SK-N-SH (cell line): Measurements from ENCODE around the gene TGM6. TPM values are rescaled to one million over a fixed set of nuclear protein-coding genes. Genes with fewer than 3 reads are reported as not detected.

ENCODE experiments used
- CTCF ChIA-PET: fragments of 300-600, 350-600 bp; formaldehyde crosslinking; extraction: SDS; loops from one replicate; lab custom pipeline; 2021; lab: Yijun Ruan, JAX
- POLR2A ChIA-PET: fragments of 350-600 bp; sonication (Branson Sonifier 250); formaldehyde crosslinking; extraction: SDS; loops from one replicate; lab custom pipeline; 2020; ENCODE audit warnings: antibody characterized with exemption, inconsistent platforms; lab: Yijun Ruan, JAX
- DNase-seq: peaks from one replicate; pipeline ENCODE4 v3.0.0; 2012
- H2AFZ ChIP-seq: fragments of 200-600 bp; sonication (generic); 2 replicates; pipeline ENCODE4 v1.8.1; 2016; ENCODE audit warnings: antibody characterized with exemption, mild to moderate bottlenecking, low read depth
- H3F3A ChIP-seq: fragments of 200-600 bp; sonication (generic); replicated peaks from 2 replicates; pipeline ENCODE3; 2016; ENCODE audit warnings: antibody characterized with exemption, mild to moderate bottlenecking; ENCODE audit not compliant: insufficient read depth
- H3K27ac ChIP-seq, 2 experiments: fragments of 200-500 bp in 1 of 2; fragments of 200-600 bp in 1 of 2; sonication (Bioruptor generic) in 1 of 2; sonication (generic), shearing (Covaris generic) in 1 of 2; 2 replicates each; pipeline versions ENCODE4 v1.5.1 to v1.6.1; 2014 to 2016; ENCODE audit warnings: low read depth in 2 of 2, inconsistent platforms in 1 of 2, low read length in 1 of 2, mild to moderate bottlenecking in 1 of 2, mixed read lengths in 1 of 2
- H3K27me3 ChIP-seq: fragments of 200-600 bp; sonication (generic), shearing (Covaris generic); 2 replicates; pipeline ENCODE4 v1.6.1; 2016; ENCODE audit warnings: mixed run types; ENCODE audit not compliant: insufficient read depth
- H3K36me3 ChIP-seq, 2 experiments: fragments of 200-500 bp in 1 of 2; fragments of 200-600 bp in 1 of 2; sonication (Bioruptor generic) in 1 of 2; sonication (generic) in 1 of 2; replicated peaks in 1 of 2; 2 replicates each; pipeline versions ENCODE3 to v1.5.1; 2014 to 2016; ENCODE audit warnings: low read length in 1 of 2, mild to moderate bottlenecking in 1 of 2; ENCODE audit not compliant: insufficient read depth in 2 of 2, control insufficient read depth in 1 of 2
- H3K4me1 ChIP-seq, 2 experiments: fragments of 200-500 bp in 1 of 2; fragments of 200-600 bp in 1 of 2; sonication (Bioruptor generic) in 1 of 2; sonication (generic), shearing (Covaris generic) in 1 of 2; 2 replicates each; pipeline versions ENCODE4 v1.5.1 to v1.6.1; 2014 to 2016; ENCODE audit warnings: low read depth in 1 of 2, low read length in 1 of 2, mixed run types in 1 of 2; ENCODE audit not compliant: insufficient read depth in 2 of 2, control insufficient read depth in 1 of 2
- H3K4me2 ChIP-seq: fragments of 200-600 bp; sonication (generic), shearing (Covaris generic); 2 replicates; pipeline ENCODE4 v1.6.1; 2017; ENCODE audit warnings: mixed run types
- H3K4me3 ChIP-seq, 2 experiments: fragments of 200-500 bp in 1 of 2; fragments of 200-600 bp in 1 of 2; sonication (Bioruptor generic) in 1 of 2; sonication (generic), shearing (Covaris generic) in 1 of 2; 2 replicates each; pipeline versions ENCODE4 v1.5.1 to v1.8.1; 2014 to 2016; ENCODE audit warnings: low read depth in 2 of 2, inconsistent platforms in 1 of 2, low read length in 1 of 2, mild to moderate bottlenecking in 1 of 2, mixed read lengths in 1 of 2, moderate library complexity in 1 of 2
- H3K79me2 ChIP-seq: fragments of 200-600 bp; sonication (generic); 2 replicates; pipeline ENCODE4 v1.8.1; 2017; ENCODE audit warnings: mild to moderate bottlenecking; ENCODE audit not compliant: insufficient read depth
- H3K9ac ChIP-seq: fragments of 200-600 bp; sonication (generic); 2 replicates; pipeline ENCODE4 v1.6.1; 2017; ENCODE audit warnings: mixed run types
- H3K9me2 ChIP-seq: fragments of 200-600 bp; sonication (generic); 2 replicates; pipeline ENCODE4 v1.6.1; 2017; ENCODE audit warnings: mixed run types
- H3K9me3 ChIP-seq: fragments of 200-600 bp; sonication (generic); 2 replicates; pipeline ENCODE4 v1.6.1; 2017; ENCODE audit warnings: mixed run types, mild to moderate bottlenecking, moderate library complexity
- H4K20me1 ChIP-seq: fragments of 200-600 bp; sonication (generic); 2 replicates; pipeline ENCODE4 v1.6.1; 2017; ENCODE audit warnings: mild to moderate bottlenecking, mixed run types; ENCODE audit not compliant: insufficient read depth
- CHD2 ChIP-seq: fragments of 150-350 bp; IDR thresholded peaks from 2 replicates; pipeline ENCODE4 v1.6.1; 2018; ENCODE audit warnings: low read length; ENCODE audit not compliant: partially characterized antibody
- EP300 ChIP-seq, 2 experiments: IDR thresholded peaks; 2 replicates each; pipeline versions ENCODE4 v1.4.0 to v1.6.1; 2012; ENCODE audit warnings: borderline replicate concordance in 1 of 2, low read depth in 1 of 2, low read length in 1 of 2
- EZH2phosphoT487 ChIP-seq: fragments of 200-600 bp; sonication (generic); IDR thresholded peaks from 2 replicates; pipeline ENCODE4 v1.6.1; 2017; ENCODE audit warnings: low read depth, mixed run types, mild to moderate bottlenecking, antibody characterized with exemption, moderate library complexity, borderline replicate concordance
- FOXJ3 ChIP-seq: sonication (generic); formaldehyde crosslinking; IDR thresholded peaks from 2 replicates; pipeline ENCODE4 v1.5.1; 2020; ENCODE audit warnings: mild to moderate bottlenecking, missing genetic modification reagents
- GABPA ChIP-seq: IDR thresholded peaks from 2 replicates; pipeline ENCODE4 v1.4.0; 2012; ENCODE audit warnings: low read depth, mild to moderate bottlenecking
- GATA2 ChIP-seq: sonication (generic); formaldehyde crosslinking; IDR thresholded peaks from 2 replicates; pipeline ENCODE4 v1.5.0; 2020; ENCODE audit warnings: mild to moderate bottlenecking, missing genetic modification reagents
- IRF3 ChIP-seq: fragments of 150-350 bp; IDR thresholded peaks from 2 replicates; pipeline ENCODE4 v1.6.1; 2016; ENCODE audit warnings: mild to moderate bottlenecking, low read depth, low read length
- MAX ChIP-seq: IDR thresholded peaks from 2 replicates; pipeline ENCODE4 v1.4.0; 2012; ENCODE audit warnings: low read depth
- NFIC ChIP-seq: IDR thresholded peaks from 2 replicates; pipeline ENCODE4 v1.4.0; 2012; ENCODE audit warnings: borderline replicate concordance
- RCOR1 ChIP-seq: fragments of 150-350 bp; IDR thresholded peaks from 2 replicates; pipeline ENCODE4 v1.6.1; 2017; ENCODE audit warnings: antibody characterized with exemption, low read length
- SIN3A ChIP-seq: IDR thresholded peaks from 2 replicates; pipeline ENCODE4 v1.6.1; 2012; ENCODE audit warnings: low read depth, mild to moderate bottlenecking, low read length, moderate library complexity, borderline replicate concordance
- TAF1 ChIP-seq: IDR thresholded peaks from 2 replicates; pipeline ENCODE4 v1.6.1; 2012; ENCODE audit warnings: low read depth, mild to moderate bottlenecking, low read length, moderate library complexity, borderline replicate concordance
- TEAD4 ChIP-seq: IDR thresholded peaks from 2 replicates; pipeline ENCODE4 v1.4.0; 2012; ENCODE audit warnings: mild to moderate bottlenecking, borderline replicate concordance; ENCODE audit not compliant: insufficient read depth
- USF1 ChIP-seq: IDR thresholded peaks from 2 replicates; pipeline ENCODE4 v1.4.0; 2012; ENCODE audit warnings: low read depth, borderline replicate concordance
- USF2 ChIP-seq: fragments of 150-350 bp; IDR thresholded peaks from 2 replicates; pipeline ENCODE4 v1.6.1; 2017; ENCODE audit warnings: antibody characterized with exemption, low read length, low read depth, borderline replicate concordance
- YY1 ChIP-seq: IDR thresholded peaks from 2 replicates; pipeline ENCODE4 v1.4.0; 2012; ENCODE audit warnings: low read depth, mild to moderate bottlenecking
- WGBS: methylation state at CpG from one replicate; pipeline ENCODE4 v1.1.6; 2017; ENCODE audit warnings: low lambda C conversion rate; 5-methylcytosine and 5-hydroxymethylcytosine counted together
- polyA plus RNA-seq, 3 experiments: library from polyadenylated mRNA; depleted of rRNA; stranded (reverse); fragments of >200 nt; gene quantifications; 2 replicates each; pipeline ENCODE4 v1.2.3, GENCODE V29; 2012

Gene TGM6
- polyA plus RNA-seq, 1 of the 3 experiments (the other 2 are of a cell fraction) = not detected

- CTCF ChIA-PET = interaction anchor here (2.5 to 3.9 kb wide), 4 partner anchors 11 to 260 kb away, joined by 10 to 19 read pairs (median 14); no protein-coding TSS in a partner anchor
- H4K20me1 ChIP-seq = peaks cover 62% of the 10 kb centered on the region
- H3K36me3 ChIP-seq = peaks cover 60 to 63% of the 10 kb centered on the region in 2 experiments
- H3K27ac ChIP-seq = no peak overlapping the region
- POLR2A ChIA-PET = no interaction called here
- no peaks in the 10 kb centered on the region for H3K27me3 ChIP-seq
- 0 out of 2 replicates have a peak overlapping the region, but pooled peaks have one; percentile 74 for H3K4me2 ChIP-seq
- no peaks in the 10 kb centered on the region for H3K9me2 ChIP-seq
- peaks cover 66% of the 10 kb centered on the region for H3K79me2 ChIP-seq
- H3F3A ChIP-seq = peaks cover 31% of the 10 kb centered on the region
- H2AFZ ChIP-seq = no peak overlapping the region
- H3K9ac ChIP-seq = no peak overlapping the region
- TF ChIP-seq TEAD4 (no peak), FOXJ3 (CRISPR knock-in tag) (no peak), EZH2phosphoT487 (no peak), CHD2 (no peak), NFIC (no peak), GABPA (no peak), USF2 (no peak), SIN3A (no peak), EP300 (IDR thresholded peaks at IDR 0.05; ENCODE audit: borderline replicate concordance in 1 of 2, low read depth in 1 of 2, low read length in 1 of 2) (no peak), USF1 (no peak), RCOR1 (no peak), MAX (no peak), IRF3 (no peak), TAF1 (no peak), YY1 (no peak), GATA2 (CRISPR knock-in tag) (no peak)
- TF ChIP-seq, all 33 proteins: peak for 0
- Histone ChIP-seq H3K4me3 (peak overlapping the region in 1 of 2 experiments; percentile 89; a peak in 1 of 4 replicates), H3K9me3 (no peaks in the 10 kb centered on the region), H3K4me1 (peaks cover 15 to 21% of the 10 kb centered on the region in 2 experiments)
- no peak for DNase-seq
- WGBS = 90% methylated on average over 5 of the region's 5 CpGs
These were observed 86.7 kb downstream of the TGM6 start for GRCh38 chr20:2467412-2467811.
